ENCODE results near the gene CABCOCO1. TPM values are rescaled to one million over a fixed set of nuclear protein-coding genes. Genes with fewer than 3 reads are reported as not detected.

Gene CABCOCO1
- total and polyA plus RNA-seq, 9 of the 15 experiments (the other 6 are each of a cell fraction or from before 2014, with no cell fraction given): 0.04 TPM; not detected in 8

GRCh38 chr10:61815496-61815895, 152.8 kb downstream of the CABCOCO1 start (continued):
- TF ChIP-seq RCOR1 (IDR thresholded peaks at IDR 0.05; ENCODE audit: borderline replicate concordance in 1 of 2, low read depth in 2 of 2, low read length in 2 of 2) (peak in 1 of 2 experiments; percentile 62; a peak in 2 of 4 replicates), MITF (IDR thresholded peaks at IDR 0.05) (no peak), HOMEZ (CRISPR knock-in tag; IDR thresholded peaks at IDR 0.05) (no peak), ESRRA (IDR thresholded peaks at IDR 0.05; ENCODE audit: borderline replicate concordance, low read depth) (peak; percentile 79; the same call in 1 of the 2 replicates), DDX20 (tag; IDR thresholded peaks at IDR 0.05; ENCODE audit: low read depth) (no peak), SMARCA5 (IDR thresholded peaks at IDR 0.05) (no peak), NELFE (IDR thresholded peaks at IDR 0.05; ENCODE audit: insufficient read depth, insufficient read length) (no peak), GTF2B (IDR thresholded peaks at IDR 0.05; ENCODE audit: extremely low read depth, insufficient read length) (no peak), BRD9 (IDR thresholded peaks at IDR 0.05; ENCODE audit: low read depth, partially characterized antibody) (no peak), ZNF584 (CRISPR knock-in tag; IDR thresholded peaks at IDR 0.05; ENCODE audit: low read depth) (no peak), BCOR (IDR thresholded peaks at IDR 0.05) (no peak)

Other genes starting within 250 kb of the CABCOCO1 start
- not detected in 2 replicates for gene TMEM26, start 209.5 kb upstream of the CABCOCO1 start, total RNA-seq (2014; rRNA removed)
- not detected in 2 replicates for gene TMEM26, start 209.5 kb upstream of the CABCOCO1 start, total RNA-seq (2014; rRNA removed; fragmentation: Illumina TruSeq; extraction: Trizol)
- gene TMEM26, start 209.5 kb upstream of the CABCOCO1 start, total RNA-seq (2015; rRNA removed; fragmentation: Illumina TruSeq; extraction: Trizol): not detected in 2 replicates
- not detected in 2 replicates for gene TMEM26, start 209.5 kb upstream of the CABCOCO1 start, total RNA-seq (2021)
- not detected in 2 replicates for gene TMEM26, start 209.5 kb upstream of the CABCOCO1 start, polyA plus RNA-seq (2011; rRNA removed)
- gene TMEM26, start 209.5 kb upstream of the CABCOCO1 start, polyA plus RNA-seq (2014; fragmentation: Illumina TruSeq; extraction: Trizol): not detected in 2 replicates
- gene TMEM26, start 209.5 kb upstream of the CABCOCO1 start, polyA plus RNA-seq (2014; fragmentation: Nextera tagmentation; extraction: Ambion mirVana): not detected
- not detected in 2 replicates for gene TMEM26, start 209.5 kb upstream of the CABCOCO1 start, polyA plus RNA-seq (2014; rRNA removed)
- gene ARID5B, start 238.8 kb downstream of the CABCOCO1 start, total RNA-seq (2014; rRNA removed): 1.4 and 2.1 TPM in 2 replicates
- gene ARID5B, start 238.8 kb downstream of the CABCOCO1 start, total RNA-seq (2014; rRNA removed; fragmentation: Illumina TruSeq; extraction: Trizol): 0.80 and 1.3 TPM in 2 replicates
- gene ARID5B, start 238.8 kb downstream of the CABCOCO1 start, total RNA-seq (2015; rRNA removed; fragmentation: Illumina TruSeq; extraction: Trizol): 0.80 and 0.90 TPM in 2 replicates
- gene ARID5B, start 238.8 kb downstream of the CABCOCO1 start, total RNA-seq (2021): 1.2 and 1.6 TPM in 2 replicates
- 0.57 and 1.5 TPM in 2 replicates for gene ARID5B, start 238.8 kb downstream of the CABCOCO1 start, polyA plus RNA-seq (2011; rRNA removed)
- gene ARID5B, start 238.8 kb downstream of the CABCOCO1 start, polyA plus RNA-seq (2014; fragmentation: Illumina TruSeq; extraction: Trizol): 0.64 and 0.73 TPM in 2 replicates
- 1 to 10 TPM in 1 of 2 experiments, under 1 TPM in 1; 0.62 to 1.3 TPM for gene ARID5B, start 238.8 kb downstream of the CABCOCO1 start, polyA plus RNA-seq (2014; fragmentation: Nextera tagmentation; extraction: Ambion mirVana)
- gene ARID5B, start 238.8 kb downstream of the CABCOCO1 start, polyA plus RNA-seq (2014; rRNA removed): 0.48 and 0.58 TPM in 2 replicates

All from K562 (cell line).